GM10266 (cell line): ENCODE data around the gene OGFOD3.

Experiments used
- DNase-seq: peaks from one replicate; pipeline ENCODE4 v3.0.0; 2012; ENCODE audit errors: extremely low spot score
- CTCF ChIP-seq: IDR thresholded peaks from 2 replicates; pipeline ENCODE4 v1.5.1; 2012; ENCODE audit warnings: mild to moderate bottlenecking, low read depth; ENCODE audit not compliant: control insufficient read depth, insufficient read depth; ENCODE audit errors: missing control alignments

The OGFOD3 gene

DNA sequence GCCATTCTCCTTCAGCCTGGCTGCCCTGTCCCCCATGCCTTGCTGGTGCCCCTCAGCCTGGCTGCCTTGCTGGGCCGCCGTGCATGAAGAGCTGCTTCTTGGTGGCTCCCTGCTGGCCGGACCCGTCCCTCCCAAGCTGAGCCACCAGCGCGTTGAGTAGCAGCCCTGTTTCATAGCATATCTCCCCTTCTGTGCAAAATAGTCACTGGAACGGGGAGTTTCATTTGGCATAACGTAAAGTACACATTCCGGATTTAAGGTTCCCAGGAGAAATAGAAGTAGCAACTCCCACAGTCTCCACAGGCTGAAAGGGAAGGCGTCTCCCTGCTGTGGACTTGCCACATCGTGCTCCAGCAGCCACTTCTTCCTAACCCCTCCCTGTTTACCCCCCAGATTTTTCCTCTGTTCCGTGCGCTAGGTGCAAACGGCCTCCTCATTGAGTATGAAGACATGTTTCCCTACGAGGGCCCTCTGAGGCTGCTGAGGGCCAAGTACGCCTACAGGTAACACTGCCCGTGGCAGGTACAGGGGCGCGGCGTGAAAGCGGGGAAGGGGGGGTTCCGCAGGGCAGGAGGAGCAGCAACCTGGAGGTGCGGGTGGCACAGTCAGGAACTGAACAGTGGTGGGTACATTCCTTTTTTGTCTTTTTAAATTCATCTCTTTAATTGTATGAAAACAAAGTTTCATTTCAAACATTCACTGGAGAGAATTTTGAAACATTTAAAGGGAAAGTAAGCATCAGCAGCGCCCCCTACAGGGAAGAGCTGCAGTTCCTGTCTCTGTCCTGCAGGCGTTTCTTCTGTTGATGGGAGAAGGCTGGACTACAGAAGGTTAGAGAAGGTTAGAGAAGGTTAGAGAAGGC lies 5.8 kb upstream of the OGFOD3 start:
- DNase-seq = peak; percentile 65
- peak; percentile 61 for TF ChIP-seq CTCF

DNA sequence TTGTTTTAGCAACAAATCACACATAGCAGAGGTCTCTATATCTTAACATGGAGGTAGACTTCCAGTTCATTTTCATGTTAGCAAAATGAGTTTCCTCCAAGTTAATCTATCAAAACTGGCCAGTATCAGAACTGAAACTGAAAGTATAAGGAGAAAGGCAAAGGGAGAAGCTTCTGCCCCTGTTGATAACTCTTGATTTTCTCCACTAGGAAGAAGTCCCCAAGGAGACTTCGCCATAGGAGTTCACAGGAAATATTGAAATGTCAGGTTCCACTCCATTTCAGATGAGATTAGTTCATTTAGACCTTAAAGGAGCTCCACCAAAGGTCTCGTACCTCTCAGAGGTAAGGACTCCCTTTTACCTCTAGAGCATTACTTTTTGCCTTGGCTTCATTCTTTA lies 1.2 kb upstream of the OGFOD3 start:
- TF ChIP-seq CTCF = no peak
- DNase-seq = no peak

- no peak for TF ChIP-seq CTCF
- no peak for DNase-seq
These were observed 1.6 kb downstream of the OGFOD3 start for GRCh38 chr17:82416771-82417170.

GRCh38 chr17:82416264-82416663 lies 2.1 kb downstream of the OGFOD3 start:
- TF ChIP-seq CTCF = no peak
- DNase-seq = no peak

- no peak for TF ChIP-seq CTCF
- DNase-seq = no peak
These were observed 2.6 kb downstream of the OGFOD3 start for GRCh38 chr17:82415786-82416185.

- no peak for DNase-seq
- no peak for TF ChIP-seq CTCF
These were observed 3.0 kb downstream of the OGFOD3 start for GRCh38 chr17:82415336-82415735.

DNA sequence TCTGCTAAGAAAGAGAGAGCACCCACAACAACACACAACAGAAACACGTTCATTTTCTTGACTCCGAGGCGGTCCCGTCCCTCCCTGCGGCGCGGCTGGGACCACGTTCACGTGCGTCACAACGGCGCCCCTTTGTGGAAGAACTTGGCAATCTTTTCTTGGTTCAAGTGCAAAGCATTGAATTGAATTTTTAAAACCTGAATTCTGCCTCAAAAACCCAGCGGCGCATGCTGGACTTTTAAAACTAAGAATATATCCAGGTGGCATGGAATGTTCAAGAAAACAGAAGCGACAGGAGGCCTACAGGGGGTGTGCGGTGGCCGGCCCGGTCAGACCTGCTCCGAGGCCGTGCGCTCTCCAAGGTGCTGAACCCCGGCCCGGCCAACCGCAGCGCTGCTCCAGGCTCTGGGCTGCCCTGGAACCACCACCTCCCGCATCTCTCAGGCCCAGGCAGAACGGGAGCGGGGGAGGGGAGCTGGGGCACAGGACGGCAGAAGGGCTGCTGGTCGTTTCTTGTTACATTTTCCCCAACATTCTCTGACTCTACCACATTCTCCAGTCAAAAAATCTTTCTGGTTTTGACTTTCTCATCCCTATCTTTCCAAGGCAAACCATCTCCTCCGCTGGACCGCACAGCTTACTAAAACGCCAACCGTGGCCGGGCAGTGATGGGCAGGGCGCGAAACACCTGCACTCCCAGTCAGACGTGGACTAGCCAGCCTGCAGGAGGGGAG lies 3.7 kb downstream of the OGFOD3 start:
- peak; percentile 70 for TF ChIP-seq CTCF
- peak; percentile 82 for DNase-seq
